Measurements from ENCODE around the gene LILRA2. TPM values are rescaled to one million over a fixed set of nuclear protein-coding genes. Genes with fewer than 3 reads are reported as not detected.
"Not testable (repeated sequence)": the region's sequence is repeated elsewhere in the genome, so short reads cannot be mapped to it uniquely, and the experiment has no call there.

LILRA2 gene
- total and polyA plus RNA-seq, 2 of the 13 experiments (the other 11 are each of a cell fraction or from before 2014, with no cell fraction given) = 0.53 TPM; not detected in 1

DNA sequence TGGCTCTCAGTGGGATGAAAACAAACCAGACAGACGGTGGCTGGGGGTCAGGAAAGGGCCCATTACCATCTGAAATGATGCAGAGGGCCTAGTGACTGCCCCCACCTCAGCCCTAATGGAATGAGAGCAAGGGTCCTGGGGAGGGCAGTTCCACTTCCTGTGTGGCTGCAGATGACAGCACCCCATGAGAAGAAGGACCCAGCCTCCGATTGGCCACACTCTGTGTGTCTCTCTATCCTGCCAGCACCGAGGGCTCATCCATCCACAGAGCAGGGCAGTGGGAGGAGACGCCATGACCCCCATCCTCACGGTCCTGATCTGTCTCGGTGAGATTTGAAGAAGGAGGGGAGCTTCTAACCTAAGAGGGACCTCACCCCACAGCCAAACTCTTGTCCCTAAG lies 57.2 kb downstream of the LILRA2 start:
- ChIA-PET CTCF (ENCODE audit: low intra/inter-chr PET ratio, low total read pairs) (no interaction called here), POLR2A (interaction anchor here (0.6 kb wide), 1 partner anchor 238 kb away, joined by 3 read pairs; no protein-coding TSS in a partner anchor)
- Histone ChIP-seq H3K79me2 (ENCODE audit: insufficient read depth, low read length) (no peaks in the 10 kb centered on the region), H2AFZ (ENCODE audit: low read length) (no peak overlapping the region), H4K20me1 (ENCODE audit: insufficient read depth, low read length) (no peaks in the 10 kb centered on the region), H3K27ac (ENCODE audit: extremely low read length, insufficient read depth, low read length) (no peak overlapping the region), H3K36me3 (replicated peaks in 1 of 2; ENCODE audit: control insufficient read depth in 1 of 2, insufficient read depth in 2 of 2, low read length in 2 of 2) (no peaks in the 10 kb centered on the region), H3K27me3 (ENCODE audit: control insufficient read depth in 1 of 2, insufficient read depth in 2 of 2, low read length in 2 of 2) (peaks cover 1 to 10% of the 10 kb centered on the region in 2 experiments; a peak in 2 of 5 replicates), H3K4me1 (ENCODE audit: insufficient read depth, low read length) (no peaks in the 10 kb centered on the region), H3K4me2 (ENCODE audit: low read depth, low read length) (no peak overlapping the region), H3K9me3 (ENCODE audit: low read length) (no peaks in the 10 kb centered on the region), H3K4me3 (replicated peaks in 1 of 3; ENCODE audit: insufficient read depth in 1 of 3, low read depth in 2 of 3, low read length in 3 of 3) (no peak overlapping the region), H3K9ac (ENCODE audit: insufficient read depth, low read depth, low read length) (no peak overlapping the region)
- no TSS peak for BruUV-seq (replicated peaks)
- DNase-seq (ENCODE audit: low spot score) (no peak), FAIRE-seq (no peak), ATAC-seq (no peak)
- intact Hi-C loops (cut with micrococcal nuclease; ENCODE audit: unreplicated experiment) = no loop called here
- TF ChIP-seq ZSCAN20 (CRISPR knock-in tag; IDR thresholded peaks at IDR 0.05; ENCODE audit: borderline replicate concordance) (no peak), RAD51 (IDR thresholded peaks at IDR 0.05; ENCODE audit: borderline replicate concordance) (no peak), HOXD1 (CRISPR knock-in tag; IDR thresholded peaks at IDR 0.05) (no peak), NFKBIZ (CRISPR knock-in tag; IDR thresholded peaks at IDR 0.05) (no peak), ARHGAP35 (CRISPR knock-in tag; IDR thresholded peaks at IDR 0.05; ENCODE audit: borderline replicate concordance) (no peak), ZNF431 (CRISPR knock-in tag; IDR thresholded peaks at IDR 0.05; ENCODE audit: borderline replicate concordance, low read depth) (no peak), GTF2F1 (IDR thresholded peaks at IDR 0.05; ENCODE audit: low read length) (no peak)
- TF ChIP-seq, protein P1, sequence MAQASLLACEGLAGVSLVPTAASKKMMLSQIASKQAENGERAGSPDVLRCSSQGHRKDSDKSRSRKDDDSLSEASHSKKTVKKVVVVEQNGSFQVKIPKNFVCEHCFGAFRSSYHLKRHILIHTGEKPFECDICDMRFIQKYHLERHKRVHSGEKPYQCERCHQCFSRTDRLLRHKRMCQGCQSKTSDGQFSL (CRISPR knock-in tag; IDR thresholded peaks at IDR 0.05) = no peak
- TF ChIP-seq, protein P2, sequence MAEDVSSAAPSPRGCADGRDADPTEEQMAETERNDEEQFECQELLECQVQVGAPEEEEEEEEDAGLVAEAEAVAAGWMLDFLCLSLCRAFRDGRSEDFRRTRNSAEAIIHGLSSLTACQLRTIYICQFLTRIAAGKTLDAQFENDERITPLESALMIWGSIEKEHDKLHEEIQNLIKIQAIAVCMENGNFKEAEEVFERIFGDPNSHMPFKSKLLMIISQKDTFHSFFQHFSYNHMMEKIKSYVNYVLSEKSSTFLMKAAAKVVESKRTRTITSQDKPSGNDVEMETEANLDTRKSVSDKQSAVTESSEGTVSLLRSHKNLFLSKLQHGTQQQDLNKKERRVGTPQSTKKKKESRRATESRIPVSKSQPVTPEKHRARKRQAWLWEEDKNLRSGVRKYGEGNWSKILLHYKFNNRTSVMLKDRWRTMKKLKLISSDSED (CRISPR knock-in tag; IDR thresholded peaks at IDR 0.05) = no peak
- in situ Hi-C loops (cut with HindIII; ENCODE audit: extremely low pct_ligation_motif_present, low pct_unique_long_range_greater_than_20kb) = no loop called here
- WGBS (ENCODE audit: low lambda C conversion rate) = 0% methylated on average over 4 of the region's 6 CpGs

DNA sequence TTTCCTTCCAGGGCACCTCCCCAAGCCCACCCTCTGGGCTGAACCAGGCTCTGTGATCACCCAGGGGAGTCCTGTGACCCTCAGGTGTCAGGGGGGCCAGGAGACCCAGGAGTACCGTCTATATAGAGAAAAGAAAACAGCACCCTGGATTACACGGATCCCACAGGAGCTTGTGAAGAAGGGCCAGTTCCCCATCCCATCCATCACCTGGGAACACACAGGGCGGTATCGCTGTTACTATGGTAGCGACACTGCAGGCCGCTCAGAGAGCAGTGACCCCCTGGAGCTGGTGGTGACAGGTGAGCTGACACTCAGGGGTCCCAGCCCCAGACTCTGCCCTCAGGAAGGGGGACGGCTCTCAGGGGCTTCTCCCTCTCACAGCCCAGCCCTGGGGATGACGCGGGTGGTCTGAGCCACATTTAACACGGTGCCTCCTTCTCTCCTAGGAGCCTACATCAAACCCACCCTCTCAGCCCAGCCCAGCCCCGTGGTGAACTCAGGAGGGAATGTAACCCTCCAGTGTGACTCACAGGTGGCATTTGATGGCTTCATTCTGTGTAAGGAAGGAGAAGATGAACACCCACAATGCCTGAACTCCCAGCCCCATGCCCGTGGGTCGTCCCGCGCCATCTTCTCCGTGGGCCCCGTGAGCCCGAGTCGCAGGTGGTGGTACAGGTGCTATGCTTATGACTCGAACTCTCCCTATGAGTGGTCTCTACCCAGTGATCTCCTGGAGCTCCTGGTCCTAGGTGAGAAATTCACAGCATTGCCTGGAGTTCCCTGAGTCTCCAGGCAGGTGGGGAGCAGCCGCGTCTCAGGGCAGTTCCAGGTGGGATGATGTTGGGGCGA lies 58.1 kb downstream of the LILRA2 start:
- WGBS (ENCODE audit: low lambda C conversion rate) = 26% methylated on average over 19 of the region's 23 CpGs
- H3K27me3 ChIP-seq (ENCODE audit: control insufficient read depth in 1 of 2, insufficient read depth in 2 of 2, low read length in 2 of 2); BruUV-seq (replicated peaks); ATAC-seq; H4K20me1 ChIP-seq (ENCODE audit: insufficient read depth, low read length); in situ Hi-C loops (cut with HindIII; ENCODE audit: extremely low pct_ligation_motif_present, low pct_unique_long_range_greater_than_20kb); H3K9ac ChIP-seq (ENCODE audit: insufficient read depth, low read depth, low read length); H3K79me2 ChIP-seq (ENCODE audit: insufficient read depth, low read length); FAIRE-seq; H3K4me2 ChIP-seq (ENCODE audit: low read depth, low read length); H3K9me3 ChIP-seq (ENCODE audit: low read length); intact Hi-C loops (cut with micrococcal nuclease; ENCODE audit: unreplicated experiment); H2AFZ ChIP-seq (ENCODE audit: low read length); H3K4me1 ChIP-seq (ENCODE audit: insufficient read depth, low read length); H3K27ac ChIP-seq (ENCODE audit: extremely low read length, insufficient read depth, low read length); DNase-seq (ENCODE audit: low spot score); H3K36me3 ChIP-seq (replicated peaks in 1 of 2; ENCODE audit: control insufficient read depth in 1 of 2, insufficient read depth in 2 of 2, low read length in 2 of 2); CTCF ChIA-PET (ENCODE audit: low intra/inter-chr PET ratio, low total read pairs); H3K4me3 ChIP-seq (replicated peaks in 1 of 3; ENCODE audit: insufficient read depth in 1 of 3, low read depth in 2 of 3, low read length in 3 of 3): not testable (repeated sequence)
- POLR2A ChIA-PET = interaction anchor here (0.6 kb wide), 1 partner anchor 237 kb away, joined by 3 read pairs; no protein-coding TSS in a partner anchor

DNA sequence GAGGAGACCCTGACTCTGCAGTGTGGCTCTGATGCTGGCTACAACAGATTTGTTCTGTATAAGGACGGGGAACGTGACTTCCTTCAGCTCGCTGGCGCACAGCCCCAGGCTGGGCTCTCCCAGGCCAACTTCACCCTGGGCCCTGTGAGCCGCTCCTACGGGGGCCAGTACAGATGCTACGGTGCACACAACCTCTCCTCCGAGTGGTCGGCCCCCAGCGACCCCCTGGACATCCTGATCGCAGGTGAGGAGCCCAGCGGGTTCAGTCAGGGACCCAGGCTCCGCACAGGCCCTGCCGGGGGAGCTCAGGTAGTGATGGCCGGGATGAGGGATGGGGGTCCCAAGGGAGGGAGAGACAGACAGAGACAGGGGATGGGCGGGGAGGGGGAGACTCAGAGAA lies 58.9 kb downstream of the LILRA2 start:
- H3K27me3 ChIP-seq (ENCODE audit: control insufficient read depth in 1 of 2, insufficient read depth in 2 of 2, low read length in 2 of 2); FAIRE-seq; in situ Hi-C loops (cut with HindIII; ENCODE audit: extremely low pct_ligation_motif_present, low pct_unique_long_range_greater_than_20kb); ATAC-seq; H3K4me1 ChIP-seq (ENCODE audit: insufficient read depth, low read length); H3K79me2 ChIP-seq (ENCODE audit: insufficient read depth, low read length); H4K20me1 ChIP-seq (ENCODE audit: insufficient read depth, low read length); H3K9me3 ChIP-seq (ENCODE audit: low read length); H3K9ac ChIP-seq (ENCODE audit: insufficient read depth, low read depth, low read length); DNase-seq (ENCODE audit: low spot score); intact Hi-C loops (cut with micrococcal nuclease; ENCODE audit: unreplicated experiment); H3K4me3 ChIP-seq (replicated peaks in 1 of 3; ENCODE audit: insufficient read depth in 1 of 3, low read depth in 2 of 3, low read length in 3 of 3); H2AFZ ChIP-seq (ENCODE audit: low read length); BruUV-seq (replicated peaks); POLR2A ChIA-PET; CTCF ChIA-PET (ENCODE audit: low intra/inter-chr PET ratio, low total read pairs); H3K4me2 ChIP-seq (ENCODE audit: low read depth, low read length); H3K27ac ChIP-seq (ENCODE audit: extremely low read length, insufficient read depth, low read length); H3K36me3 ChIP-seq (replicated peaks in 1 of 2; ENCODE audit: control insufficient read depth in 1 of 2, insufficient read depth in 2 of 2, low read length in 2 of 2): not testable (repeated sequence)
- WGBS (ENCODE audit: low lambda C conversion rate) = 21% methylated on average over 14 of the region's 16 CpGs
